HL-60/S4 treated with phorbol 12-myristate 13-acetate at 8.2 ng/mL for 4 days and 3 days (cell line): ENCODE measurements around the gene DNAAF9.

Source experiments
- in situ Hi-C: fragments of 300-500 bp; cut with MboI; formaldehyde crosslinking; loops from 2 replicates; pipeline ENCODE4 v1.15.0; 2022; ENCODE audit warnings: low sequenced_read_pairs

Gene DNAAF9

DNA sequence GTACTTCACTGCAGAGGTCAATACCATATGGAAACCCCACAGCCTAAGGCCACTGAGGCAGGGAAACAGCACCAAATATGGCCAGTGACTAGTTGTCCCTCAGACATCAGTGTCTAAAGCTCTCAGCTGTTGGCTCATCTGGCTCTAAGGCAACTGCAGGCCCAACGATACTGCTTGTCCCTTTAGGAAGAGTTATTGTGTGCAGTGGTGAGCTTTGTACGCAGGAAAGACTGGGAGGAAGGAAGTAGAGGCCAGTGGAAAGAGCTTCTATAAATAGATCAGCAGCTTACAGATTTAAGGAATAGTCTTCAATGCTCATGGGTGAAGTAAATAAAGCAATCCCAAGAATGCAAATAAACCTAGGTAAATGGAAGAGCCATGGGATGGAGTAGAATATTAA lies 29.3 kb downstream of the DNAAF9 start:
- in situ Hi-C loops, result no loop called here

- in situ Hi-C loops, result no loop called here
Measured at GRCh38 chr20:3377644-3378043, 29.8 kb downstream of the DNAAF9 start.

- in situ Hi-C loops, result no loop called here
Measured at GRCh38 chr20:3374296-3374695, 33.2 kb downstream of the DNAAF9 start.

DNA sequence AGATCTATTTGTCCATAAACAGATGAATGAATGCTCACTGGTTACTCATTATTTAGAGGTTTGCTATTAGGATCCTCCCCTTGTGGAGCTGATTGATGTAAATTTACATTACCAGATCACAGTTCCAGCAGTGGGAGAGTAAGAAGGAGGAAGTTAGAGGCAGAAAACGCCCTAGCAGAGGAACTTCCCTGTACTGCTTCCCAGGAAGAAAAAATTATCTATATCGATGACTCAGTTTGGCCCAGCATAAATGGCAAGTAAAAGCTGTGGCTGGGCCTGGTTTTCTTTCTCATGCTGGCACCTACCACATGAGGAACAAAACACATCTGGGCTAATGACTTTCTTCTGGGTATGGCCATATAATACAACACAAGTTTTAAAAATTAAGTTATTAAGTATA lies 35.7 kb downstream of the DNAAF9 start:
- in situ Hi-C loops, result no loop called here

DNA sequence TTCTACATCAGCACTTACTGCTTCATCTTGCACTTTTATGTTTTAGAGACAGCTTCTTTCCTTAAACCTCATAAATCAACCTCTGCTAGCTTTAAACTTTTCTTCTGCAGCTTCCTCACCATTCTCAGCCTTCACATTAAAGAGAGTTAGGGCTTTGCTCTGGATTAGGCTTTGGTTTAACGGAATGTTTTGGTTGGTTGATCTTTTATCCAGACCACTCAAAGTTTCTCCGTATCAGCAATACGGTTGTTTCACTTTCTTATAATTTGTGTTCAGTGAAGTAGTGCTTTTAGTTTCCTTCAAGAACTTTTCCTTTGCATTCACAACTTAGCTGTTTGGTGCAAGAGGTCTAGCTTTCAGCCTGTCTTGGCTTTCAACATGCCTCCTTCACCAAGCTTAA lies 40.4 kb downstream of the DNAAF9 start:
- in situ Hi-C loops, result no loop called here

- in situ Hi-C loops, result no loop called here
Measured at GRCh38 chr20:3364323-3365013, 43.0 kb downstream of the DNAAF9 start.

GRCh38 chr20:3360752-3361151 lies 46.7 kb downstream of the DNAAF9 start:
- in situ Hi-C loops, result no loop called here

- in situ Hi-C loops, result no loop called here
Measured at GRCh38 chr20:3358676-3359340, 48.7 kb downstream of the DNAAF9 start.
